ENCODE results near the gene NR5A1. TPM values are rescaled to one million over a fixed set of nuclear protein-coding genes. Genes with fewer than 3 reads are reported as not detected.

The NR5A1 gene
- total RNA-seq, 1 donor from 2014 or later, result not detected

GRCh38 chr9:124500796-124501611 lies 6.2 kb downstream of the NR5A1 start:
- DNase-seq (ENCODE audit: low spot score in 2 of 2) (no peak), FAIRE-seq (no peak)

- FAIRE-seq (no peak), DNase-seq (ENCODE audit: low spot score in 2 of 2) (no peak)
Observed at GRCh38 chr9:124500028-124500795, 7.0 kb downstream of the NR5A1 start.

GRCh38 chr9:124499216-124499615 lies 8.0 kb downstream of the NR5A1 start:
- DNase-seq (ENCODE audit: low spot score in 2 of 2) (no peak), FAIRE-seq (no peak)

GRCh38 chr9:124498499-124499146 lies 8.6 kb downstream of the NR5A1 start:
- DNase-seq (ENCODE audit: low spot score in 2 of 2) (no peak), FAIRE-seq (no peak)

GRCh38 chr9:124498040-124498439 lies 9.2 kb downstream of the NR5A1 start:
- DNase-seq (ENCODE audit: low spot score in 2 of 2) (no peak), FAIRE-seq (no peak)

- no peak for FAIRE-seq
- DNase-seq (ENCODE audit: low spot score in 2 of 2), result no peak
Observed at GRCh38 chr9:124497441-124497840, 9.8 kb downstream of the NR5A1 start.

GRCh38 chr9:124496463-124496862 lies 10.7 kb downstream of the NR5A1 start:
- DNase-seq (ENCODE audit: low spot score in 2 of 2) (no peak), FAIRE-seq (no peak)

- FAIRE-seq, result no peak
Observed at GRCh38 chr9:124496075-124496449, 11.1 kb downstream of the NR5A1 start.

GRCh38 chr9:124495126-124496074 lies 11.8 kb downstream of the NR5A1 start:
- FAIRE-seq, result no peak
- DNase-seq (ENCODE audit: low spot score in 2 of 2), result no peak

More at GRCh38 chr9:124496075-124496449, 11.1 kb downstream of the NR5A1 start:
- DNase-seq (ENCODE audit: low spot score in 2 of 2), result no peak

GRCh38 chr9:124493794-124494479 lies 13.3 kb downstream of the NR5A1 start:
- FAIRE-seq, result no peak

GRCh38 chr9:124493218-124493617 lies 14.0 kb downstream of the NR5A1 start:
- FAIRE-seq (no peak), DNase-seq (ENCODE audit: low spot score in 2 of 2) (no peak)

More at GRCh38 chr9:124493794-124494479, 13.3 kb downstream of the NR5A1 start:
- DNase-seq (ENCODE audit: low spot score in 2 of 2), result no peak

- FAIRE-seq, result no peak
- no peak for DNase-seq (ENCODE audit: low spot score in 2 of 2)
Observed at GRCh38 chr9:124492818-124493217, 14.4 kb downstream of the NR5A1 start.

GRCh38 chr9:124491049-124491975 lies 15.9 kb downstream of the NR5A1 start:
- no peak for DNase-seq (ENCODE audit: low spot score in 2 of 2)
- FAIRE-seq, result no peak

- no peak for DNase-seq (ENCODE audit: low spot score in 2 of 2)
Observed at GRCh38 chr9:124490004-124490403, 17.2 kb downstream of the NR5A1 start.

GRCh38 chr9:124489222-124489621 lies 18.0 kb downstream of the NR5A1 start:
- no peak for DNase-seq (ENCODE audit: low spot score in 2 of 2)
- FAIRE-seq, result no peak

More at GRCh38 chr9:124490004-124490403, 17.2 kb downstream of the NR5A1 start:
- no peak for FAIRE-seq

GRCh38 chr9:124488641-124489210 lies 18.5 kb downstream of the NR5A1 start:
- DNase-seq (ENCODE audit: low spot score in 2 of 2) (no peak), FAIRE-seq (no peak)

- DNase-seq (ENCODE audit: low spot score in 2 of 2), result no peak
- FAIRE-seq, result no peak
Observed at GRCh38 chr9:124487260-124488182, 19.7 kb downstream of the NR5A1 start.
